ENCODE results near the gene GPR39.

Gene GPR39

DNA sequence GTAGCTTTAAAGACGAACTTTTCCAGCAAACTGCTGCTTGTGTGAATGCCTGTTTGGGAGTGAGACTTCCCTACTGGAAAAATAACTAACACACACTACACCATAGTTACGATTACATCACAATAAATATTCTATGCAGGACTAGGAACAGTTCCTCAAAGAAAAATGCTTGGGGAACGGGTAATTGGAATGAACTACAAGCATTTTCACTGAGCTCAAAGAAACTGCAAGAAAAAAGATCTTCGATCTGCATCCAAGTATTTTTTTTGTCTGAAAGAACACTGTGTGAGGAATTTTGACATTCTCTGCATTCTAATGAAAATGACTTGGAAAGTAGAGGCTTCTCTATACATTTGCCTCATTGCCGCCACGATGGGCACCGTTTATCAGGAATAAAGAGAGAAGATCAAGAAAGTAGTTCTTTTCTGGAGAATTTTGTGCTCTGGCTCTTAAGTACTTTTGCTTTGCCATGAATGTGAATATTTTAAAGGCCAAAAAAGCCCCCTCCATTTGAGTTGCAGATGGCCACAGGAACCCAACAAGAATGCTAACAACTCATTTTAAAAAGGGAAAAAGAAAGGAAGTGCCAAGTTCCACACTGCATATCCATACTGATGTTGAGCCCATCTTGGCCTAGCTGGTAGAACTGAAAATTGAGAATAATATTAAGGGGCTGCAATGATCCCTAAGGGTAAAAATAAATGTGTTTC lies 239.8 kb downstream of the GPR39 start:
- no peaks in the 10 kb centered on the region for H3K27me3 ChIP-seq (ENCODE audit: control insufficient read depth, insufficient read depth, low read length)
- no peak overlapping the region for H3K9ac ChIP-seq (ENCODE audit: low read depth, low read length)
- no peaks in the 10 kb centered on the region for H3K9me3 ChIP-seq (ENCODE audit: control insufficient read depth, insufficient read depth, low read length)
- H3K4me1 ChIP-seq (ENCODE audit: control insufficient read depth, insufficient read depth, low read length), result no peaks in the 10 kb centered on the region
- H3K4me3 ChIP-seq (ENCODE audit: low read depth, low read length), result no peak overlapping the region
- no peaks in the 10 kb centered on the region for H3K36me3 ChIP-seq (ENCODE audit: control insufficient read depth, insufficient read depth, low read length)

DNA sequence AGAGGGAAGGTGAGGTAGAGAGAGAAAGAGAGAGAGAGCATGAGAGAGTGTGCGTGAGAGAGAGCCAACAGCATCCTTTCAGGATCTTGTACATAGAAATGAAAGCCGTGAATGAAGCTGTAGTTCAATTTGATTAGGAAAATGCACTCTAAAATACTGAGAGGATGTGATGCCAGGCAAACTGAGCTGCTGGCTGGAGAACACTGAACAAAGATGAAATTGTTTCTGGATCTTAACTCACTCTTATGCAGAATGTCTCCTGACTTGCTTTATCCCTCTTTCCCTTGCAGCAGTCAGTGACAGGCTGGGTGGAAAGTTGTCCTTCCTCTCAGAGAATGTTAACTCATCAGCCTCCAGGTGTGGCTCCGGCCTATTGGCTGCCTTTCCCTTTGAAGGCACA lies 242.7 kb downstream of the GPR39 start:
- no peak overlapping the region for H3K4me3 ChIP-seq (ENCODE audit: low read depth, low read length)
- H3K9me3 ChIP-seq (ENCODE audit: control insufficient read depth, insufficient read depth, low read length), result no peaks in the 10 kb centered on the region
- H3K27me3 ChIP-seq (ENCODE audit: control insufficient read depth, insufficient read depth, low read length), result no peaks in the 10 kb centered on the region
- H3K4me1 ChIP-seq (ENCODE audit: control insufficient read depth, insufficient read depth, low read length), result no peaks in the 10 kb centered on the region
- no peaks in the 10 kb centered on the region for H3K36me3 ChIP-seq (ENCODE audit: control insufficient read depth, insufficient read depth, low read length)
- H3K9ac ChIP-seq (ENCODE audit: low read depth, low read length), result no peak overlapping the region

DNA sequence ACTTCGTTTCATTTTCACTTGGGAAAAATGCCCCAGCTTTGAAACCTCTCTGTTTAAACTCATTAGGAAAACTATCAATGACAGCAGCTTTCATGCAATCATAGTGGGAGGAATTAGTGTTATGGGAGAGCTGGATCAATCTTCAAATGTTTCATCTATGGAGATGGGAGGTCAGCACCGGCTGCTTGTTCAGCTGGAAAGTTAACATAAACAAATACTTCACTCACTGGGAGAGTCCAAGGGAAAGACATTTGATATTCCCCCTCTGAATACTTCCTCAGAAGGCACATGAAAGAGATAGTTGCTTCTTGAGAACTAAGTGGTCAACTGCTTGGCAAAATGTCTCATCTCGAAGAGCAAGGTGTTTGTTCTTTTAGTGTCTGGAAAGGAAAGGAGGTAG lies 246.1 kb downstream of the GPR39 start:
- no peaks in the 10 kb centered on the region for H3K9me3 ChIP-seq (ENCODE audit: control insufficient read depth, insufficient read depth, low read length)
- H3K4me3 ChIP-seq (ENCODE audit: low read depth, low read length), result no peak overlapping the region
- no peaks in the 10 kb centered on the region for H3K36me3 ChIP-seq (ENCODE audit: control insufficient read depth, insufficient read depth, low read length)
- no peaks in the 10 kb centered on the region for H3K4me1 ChIP-seq (ENCODE audit: control insufficient read depth, insufficient read depth, low read length)
- peaks cover 16% of the 10 kb centered on the region for H3K27me3 ChIP-seq (ENCODE audit: control insufficient read depth, insufficient read depth, low read length)
- H3K9ac ChIP-seq (ENCODE audit: low read depth, low read length), result no peak overlapping the region

DNA sequence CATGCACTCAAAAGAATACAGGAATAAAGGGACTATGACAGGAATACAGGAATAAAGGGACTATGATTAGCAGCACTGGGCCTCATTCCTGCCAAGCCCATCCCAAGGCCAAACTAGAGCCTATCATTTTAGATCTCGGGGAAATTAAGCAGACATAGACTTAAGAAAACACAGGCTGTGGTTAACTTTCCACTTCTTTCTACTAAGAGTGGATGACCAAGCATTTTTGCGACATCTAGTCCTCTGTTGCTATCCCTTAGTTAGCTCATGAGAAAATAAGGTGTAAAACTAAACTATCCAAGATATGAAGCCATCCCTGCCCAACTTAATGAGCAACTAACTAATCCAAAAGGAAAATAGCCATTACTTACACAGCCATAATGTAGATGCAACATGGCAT lies 247.5 kb downstream of the GPR39 start:
- Histone ChIP-seq H3K9ac (ENCODE audit: low read depth, low read length) (no peak overlapping the region), H3K27me3 (ENCODE audit: control insufficient read depth, insufficient read depth, low read length) (peaks cover 30% of the 10 kb centered on the region), H3K9me3 (ENCODE audit: control insufficient read depth, insufficient read depth, low read length) (no peaks in the 10 kb centered on the region), H3K4me3 (ENCODE audit: low read depth, low read length) (no peak overlapping the region), H3K36me3 (ENCODE audit: control insufficient read depth, insufficient read depth, low read length) (no peaks in the 10 kb centered on the region), H3K4me1 (ENCODE audit: control insufficient read depth, insufficient read depth, low read length) (no peaks in the 10 kb centered on the region)

DNA sequence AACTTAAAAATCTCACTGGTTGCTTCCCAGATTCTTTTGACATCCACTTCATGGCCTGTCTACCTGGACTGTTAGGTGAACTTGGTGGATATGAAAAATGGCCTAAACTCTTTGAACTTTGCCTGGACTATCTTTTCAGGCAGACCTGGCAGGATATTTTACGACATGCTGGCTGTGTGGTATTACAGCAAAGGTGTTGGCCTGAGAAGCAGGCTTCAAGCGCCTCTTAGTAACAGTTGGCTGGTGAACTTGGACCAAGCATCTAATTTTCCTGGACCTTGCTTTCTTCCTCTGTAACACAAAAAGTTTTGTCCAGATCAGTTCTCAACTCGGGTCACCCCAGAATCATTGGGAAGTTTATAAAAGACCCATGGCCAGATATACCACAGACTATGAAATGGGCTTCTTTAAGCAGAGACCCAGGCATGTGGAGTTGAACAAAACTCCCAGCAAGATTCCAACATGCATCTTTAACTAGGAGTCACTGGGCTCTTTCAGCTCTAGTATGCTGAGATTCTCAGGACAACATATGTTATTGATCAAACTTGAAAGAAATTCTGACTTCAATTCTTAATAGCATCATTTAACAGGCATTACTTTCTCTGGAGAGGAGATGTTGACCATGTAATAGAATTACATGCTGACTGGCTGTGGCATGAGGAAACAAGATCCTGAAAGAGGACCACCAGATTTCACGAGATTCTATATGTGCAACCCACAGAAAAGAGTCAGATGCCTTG lies 249.0 kb downstream of the GPR39 start:
- no peak overlapping the region for H3K4me3 ChIP-seq (ENCODE audit: low read depth, low read length)
- H3K36me3 ChIP-seq (ENCODE audit: control insufficient read depth, insufficient read depth, low read length), result no peaks in the 10 kb centered on the region
- no peak overlapping the region for H3K9ac ChIP-seq (ENCODE audit: low read depth, low read length)
- no peaks in the 10 kb centered on the region for H3K9me3 ChIP-seq (ENCODE audit: control insufficient read depth, insufficient read depth, low read length)
- no peaks in the 10 kb centered on the region for H3K4me1 ChIP-seq (ENCODE audit: control insufficient read depth, insufficient read depth, low read length)
- H3K27me3 ChIP-seq (ENCODE audit: control insufficient read depth, insufficient read depth, low read length), result peaks cover 37% of the 10 kb centered on the region

DNA sequence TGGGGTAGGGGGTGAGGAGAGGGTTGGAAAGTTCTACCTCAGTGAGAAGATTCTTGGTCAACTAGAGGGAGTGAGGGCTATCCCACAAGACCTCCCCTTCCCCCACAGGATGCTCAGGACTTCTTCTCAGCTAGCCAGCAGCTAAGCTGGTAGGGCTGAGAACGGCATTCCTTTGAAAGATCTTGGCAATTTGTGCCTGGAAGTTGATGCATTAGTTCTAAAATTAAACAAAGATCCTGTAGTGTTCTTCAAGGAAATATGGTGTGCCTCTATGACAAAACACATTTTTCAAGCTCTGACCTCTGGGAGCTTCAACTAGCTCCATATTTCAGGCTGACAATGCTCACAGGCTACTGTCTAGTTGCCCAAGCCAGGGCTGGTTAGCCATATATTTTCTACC lies 251.1 kb downstream of the GPR39 start:
- Histone ChIP-seq H3K4me1 (ENCODE audit: control insufficient read depth, insufficient read depth, low read length) (no peaks in the 10 kb centered on the region), H3K9ac (ENCODE audit: low read depth, low read length) (no peak overlapping the region), H3K27me3 (ENCODE audit: control insufficient read depth, insufficient read depth, low read length) (peaks cover 49% of the 10 kb centered on the region), H3K4me3 (ENCODE audit: low read depth, low read length) (peak overlapping the region; percentile 73), H3K9me3 (ENCODE audit: control insufficient read depth, insufficient read depth, low read length) (no peaks in the 10 kb centered on the region), H3K36me3 (ENCODE audit: control insufficient read depth, insufficient read depth, low read length) (no peaks in the 10 kb centered on the region)

DNA sequence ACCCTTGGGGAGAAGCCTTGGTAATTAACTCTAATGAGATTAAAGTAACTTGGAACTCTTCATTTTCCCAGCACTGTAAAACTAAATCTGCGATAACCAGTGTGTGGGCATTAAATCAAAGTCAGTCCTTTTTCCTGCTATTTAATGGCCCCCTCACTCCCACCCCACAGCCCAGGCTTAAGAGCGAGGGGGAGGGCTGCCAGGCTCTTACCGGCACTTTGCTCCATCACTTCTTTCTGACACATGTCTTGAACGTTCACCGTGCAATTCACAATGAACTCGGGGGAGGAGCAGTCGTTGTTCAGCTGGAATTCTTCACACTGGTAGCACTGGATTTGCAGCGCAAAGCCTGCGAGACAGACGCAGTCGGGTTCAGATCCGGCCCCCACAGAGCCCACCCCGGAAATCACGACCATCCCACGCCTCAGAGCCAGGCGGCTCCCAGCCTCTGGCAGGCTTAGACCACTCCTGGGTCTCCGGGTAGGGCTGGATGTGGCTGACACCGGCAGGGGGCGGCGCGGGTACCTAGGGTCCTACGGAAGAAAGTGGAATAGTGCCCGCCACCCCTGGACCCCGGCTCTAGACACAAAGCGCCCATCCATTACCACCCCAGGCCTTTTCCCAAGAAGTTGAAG lies 251.7 kb downstream of the GPR39 start:
- no peaks in the 10 kb centered on the region for H3K36me3 ChIP-seq (ENCODE audit: control insufficient read depth, insufficient read depth, low read length)
- H3K4me1 ChIP-seq (ENCODE audit: control insufficient read depth, insufficient read depth, low read length), result no peaks in the 10 kb centered on the region
- peak overlapping the region; percentile 73 for H3K4me3 ChIP-seq (ENCODE audit: low read depth, low read length)
- no peak overlapping the region for H3K9ac ChIP-seq (ENCODE audit: low read depth, low read length)
- H3K9me3 ChIP-seq (ENCODE audit: control insufficient read depth, insufficient read depth, low read length), result no peaks in the 10 kb centered on the region
- peaks cover 52% of the 10 kb centered on the region for H3K27me3 ChIP-seq (ENCODE audit: control insufficient read depth, insufficient read depth, low read length)

DNA sequence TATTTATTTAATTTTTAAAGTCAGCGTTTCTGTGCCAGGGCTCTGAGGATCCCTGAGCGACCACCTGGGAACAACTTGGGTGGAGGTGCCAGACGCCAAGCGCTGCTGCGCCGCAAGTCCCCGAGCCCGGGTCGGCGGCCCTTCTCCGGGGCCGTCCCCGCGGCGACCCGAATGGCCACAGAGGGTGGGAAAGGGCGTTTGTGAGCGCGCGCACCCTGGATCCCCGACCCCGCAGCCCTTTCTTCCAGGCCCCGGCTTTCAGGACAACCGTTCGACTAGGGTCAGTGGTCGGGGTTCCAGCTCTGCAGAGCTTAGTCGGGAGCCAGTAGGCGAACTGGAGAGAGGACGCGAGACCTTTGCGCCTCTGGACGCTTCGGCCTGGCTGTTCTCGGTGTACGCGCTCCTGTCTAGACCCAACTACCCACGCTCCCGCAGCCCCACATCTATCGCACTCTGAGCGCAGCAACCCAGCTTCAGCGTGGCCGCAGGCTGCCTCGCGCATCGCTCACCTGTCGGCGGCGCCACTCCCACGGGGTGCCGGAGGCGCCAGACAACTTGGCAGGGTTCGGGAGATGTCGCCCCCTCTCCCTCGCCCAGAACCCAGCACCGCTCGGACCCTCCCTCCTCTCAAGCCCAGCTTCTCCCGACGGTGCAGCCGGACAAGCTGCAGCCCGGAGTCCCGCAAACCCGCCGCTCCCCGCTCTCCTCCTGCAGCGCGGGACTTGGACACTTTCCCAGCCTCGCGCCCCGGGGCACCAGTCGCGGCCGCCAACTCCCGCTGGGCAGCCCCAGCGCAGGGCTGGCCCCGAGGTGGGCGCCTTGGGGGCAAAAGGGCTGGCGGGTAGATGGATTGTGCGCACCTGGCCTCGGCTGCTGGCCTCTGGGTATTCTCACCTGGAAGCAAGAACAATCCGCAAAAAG lies 252.6 kb downstream of the GPR39 start:
- Histone ChIP-seq H3K9me3 (ENCODE audit: control insufficient read depth, insufficient read depth, low read length) (no peaks in the 10 kb centered on the region), H3K27me3 (ENCODE audit: control insufficient read depth, insufficient read depth, low read length) (peaks cover 58% of the 10 kb centered on the region), H3K9ac (ENCODE audit: low read depth, low read length) (no peak overlapping the region), H3K36me3 (ENCODE audit: control insufficient read depth, insufficient read depth, low read length) (no peaks in the 10 kb centered on the region), H3K4me1 (ENCODE audit: control insufficient read depth, insufficient read depth, low read length) (no peaks in the 10 kb centered on the region), H3K4me3 (ENCODE audit: low read depth, low read length) (peak overlapping the region; percentile 73)

DNA sequence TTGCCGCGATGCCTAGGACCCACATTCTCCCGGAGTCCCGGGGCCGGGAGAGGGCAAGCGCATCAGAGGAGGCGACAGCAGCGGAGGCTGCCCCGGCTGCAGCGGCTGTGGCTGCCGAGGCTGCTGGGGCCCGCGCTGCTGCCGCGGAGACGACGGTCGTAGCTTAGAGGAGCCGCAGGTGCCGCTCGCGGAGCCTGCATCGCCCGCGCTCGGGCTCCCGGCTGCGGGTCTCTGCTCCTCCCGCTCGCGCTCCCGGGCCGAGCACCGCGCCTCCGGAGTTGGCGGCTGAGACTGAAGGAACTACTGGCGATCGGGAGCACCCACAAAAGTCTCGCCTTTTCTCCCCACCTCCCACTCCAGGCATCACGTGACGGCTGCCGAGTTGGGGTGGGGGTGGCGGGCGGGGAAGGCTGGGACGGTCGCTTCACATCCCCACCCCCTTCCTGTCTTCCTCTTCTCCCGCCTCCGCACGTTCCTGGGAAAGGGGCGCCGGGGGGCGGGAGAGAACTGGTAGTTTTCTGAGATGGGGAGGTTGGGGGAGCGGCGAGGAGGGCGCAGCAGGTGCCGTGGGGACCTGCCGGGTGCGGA lies 253.4 kb downstream of the GPR39 start, which contains the start of gene LYPD1:
Gene LYPD1, minus strand, starts transcription at position 298 of the 588 bp plus-strand sequence. Its CDS starts 273 bp downstream, at position 25.
- Histone ChIP-seq H3K4me3 (ENCODE audit: low read depth, low read length) (peak within 1 kb of the TSS; percentile 73), H3K9ac (ENCODE audit: low read depth, low read length) (no peak within 1 kb of the TSS), H3K27me3 (ENCODE audit: control insufficient read depth, insufficient read depth, low read length) (peaks cover 60% of the 10 kb centered on the region), H3K4me1 (ENCODE audit: control insufficient read depth, insufficient read depth, low read length) (no peaks in the 10 kb centered on the region), H3K36me3 (ENCODE audit: control insufficient read depth, insufficient read depth, low read length) (no peaks in the 10 kb centered on the region), H3K9me3 (ENCODE audit: control insufficient read depth, insufficient read depth, low read length) (no peaks in the 10 kb centered on the region)

DNA sequence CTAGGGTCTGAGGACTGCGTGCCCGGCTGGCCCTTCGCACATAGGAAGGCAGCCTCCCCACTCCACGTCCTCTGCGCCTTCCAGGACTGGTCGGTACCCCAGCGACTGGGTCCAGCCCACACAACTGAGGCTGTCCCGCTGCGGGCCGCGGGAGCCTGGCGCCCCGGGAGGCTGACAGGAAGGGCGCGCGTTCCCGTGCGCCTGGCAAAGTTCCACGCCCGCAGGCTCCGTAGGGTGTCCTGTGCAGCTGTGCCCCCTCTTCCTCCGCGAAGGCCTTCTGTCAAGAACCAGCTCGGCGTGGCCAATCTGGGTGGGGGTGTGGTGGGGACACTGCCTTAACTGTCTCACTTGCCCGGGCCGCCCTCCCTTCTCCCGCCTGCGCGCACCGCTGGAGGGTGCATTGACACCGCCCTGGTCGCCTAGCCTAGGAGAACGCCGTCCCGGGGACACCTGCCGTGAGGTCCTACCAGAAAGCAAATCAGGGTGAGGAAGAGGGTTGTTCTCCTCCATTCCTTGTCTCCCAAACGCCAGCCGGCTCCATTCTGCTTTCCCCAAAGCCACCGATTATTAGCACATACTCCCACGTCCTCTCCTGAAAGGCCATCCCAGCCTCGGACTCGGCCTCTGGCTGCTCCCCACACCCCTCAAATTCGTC lies 254.0 kb downstream of the GPR39 start:
- Histone ChIP-seq H3K4me3 (ENCODE audit: low read depth, low read length) (peak overlapping the region; percentile 73), H3K27me3 (ENCODE audit: control insufficient read depth, insufficient read depth, low read length) (peaks cover 60% of the 10 kb centered on the region), H3K36me3 (ENCODE audit: control insufficient read depth, insufficient read depth, low read length) (no peaks in the 10 kb centered on the region), H3K4me1 (ENCODE audit: control insufficient read depth, insufficient read depth, low read length) (no peaks in the 10 kb centered on the region), H3K9ac (ENCODE audit: low read depth, low read length) (no peak overlapping the region), H3K9me3 (ENCODE audit: control insufficient read depth, insufficient read depth, low read length) (no peaks in the 10 kb centered on the region)
